DMS79 (cell line): ENCODE measurements around the gene PIH1D1.

Source experiments
- DNase-seq: peaks from one replicate; lab custom pipeline; 2025; lab: John Stamatoyannopoulos, UW

The PIH1D1 gene

GRCh38 chr19:49451430-49452181 is at the start of gene PIH1D1:
PIH1D1 (minus strand) TSS chr19:49451814; CDS start chr19:49451574, 240 bp downstream.
- peak; percentile 99 for DNase-seq

GRCh38 chr19:49499030-49499670 is 47.5 kb upstream of the PIH1D1 start:
- no peak for DNase-seq

GRCh38 chr19:49498475-49498874 is 46.9 kb upstream of the PIH1D1 start:
- DNase-seq: no peak

- no peak for DNase-seq
These were observed 46.1 kb upstream of the PIH1D1 start for GRCh38 chr19:49497789-49498103.

- no peak for DNase-seq
These were observed 45.6 kb upstream of the PIH1D1 start for GRCh38 chr19:49497047-49497788.

GRCh38 chr19:49496574-49497008 is 45.0 kb upstream of the PIH1D1 start:
- no peak for DNase-seq

- no peak for DNase-seq
These were observed 41.2 kb upstream of the PIH1D1 start for GRCh38 chr19:49492573-49493405.

- no peak for DNase-seq
These were observed 40.4 kb upstream of the PIH1D1 start for GRCh38 chr19:49491804-49492572.

- DNase-seq: no peak
These were observed 39.6 kb upstream of the PIH1D1 start for GRCh38 chr19:49491030-49491803.

GRCh38 chr19:49490287-49491029 is 38.8 kb upstream of the PIH1D1 start:
- no peak for DNase-seq

- DNase-seq: no peak
These were observed 38.1 kb upstream of the PIH1D1 start for GRCh38 chr19:49489601-49490167.

- no peak for DNase-seq
These were observed 37.4 kb upstream of the PIH1D1 start for GRCh38 chr19:49488863-49489537.

- no peak for DNase-seq
These were observed 36.6 kb upstream of the PIH1D1 start for GRCh38 chr19:49488046-49488862.

- peak; percentile 98 for DNase-seq
These were observed 35.8 kb upstream of the PIH1D1 start, which contains the start of gene RPL13A for GRCh38 chr19:49487277-49488045. RPL13A (plus strand) TSS chr19:49487608; CDS start chr19:49487630, 22 bp downstream.

- no peak for DNase-seq
These were observed 35.2 kb upstream of the PIH1D1 start for GRCh38 chr19:49486710-49487276.

GRCh38 chr19:49486232-49486631 is 34.6 kb upstream of the PIH1D1 start:
- no peak for DNase-seq
